Heart right ventricle (tissue), 16 donors: ENCODE measurements around the gene MAT2B. TPM values are rescaled to one million over a fixed set of nuclear protein-coding genes. Genes with fewer than 3 reads are reported as not detected.
A peak's percentile ranks its signal among the peaks of the same experiment; 100 is the strongest.

ENCODE experiments used
- ATAC-seq, 8 donors: fragments of 200-7000 bp; cut with Tn5 transposase; one replicate each; pipeline ENCODE4 v1.9.1; 2020; ENCODE audit warnings: mild to moderate bottlenecking in 8 of 8, moderate library complexity in 8 of 8, moderate number of reproducible peaks in 1 of 8
- DNase-seq, 2 donors: peaks; one replicate each; pipeline ENCODE4 v3.0.0-alpha.2; 2020
- H3K27ac ChIP-seq, 10 donors: fragments of 200-600 bp; sonication (generic) in 2 of 10; one replicate each; pipeline versions ENCODE4 v1.5.0 to v1.8.0; 2020 to 2022; ENCODE audit warnings: mild to moderate bottlenecking in 3 of 10
- H3K27me3 ChIP-seq, 7 donors: fragments of 200-600 bp; one replicate each; pipeline ENCODE4 v1.8.0; 2021 to 2022; ENCODE audit warnings: mild to moderate bottlenecking in 2 of 7
- H3K36me3 ChIP-seq, 9 donors: fragments of 200-600 bp; sonication (generic) in 1 of 9; one replicate each; pipeline versions ENCODE4 v1.5.0 to v1.8.0; 2020 to 2022; ENCODE audit warnings: mild to moderate bottlenecking in 2 of 9
- H3K4me1 ChIP-seq, 9 donors: fragments of 200-600 bp; sonication (generic) in 1 of 9; one replicate each; pipeline versions ENCODE4 v1.5.0 to v1.8.0; 2020 to 2022; ENCODE audit warnings: mild to moderate bottlenecking in 4 of 9
- H3K4me3 ChIP-seq, 10 donors: fragments of 200-600 bp; sonication (generic) in 2 of 10; one replicate each; pipeline versions ENCODE4 v1.5.0 to v1.8.0; 2020 to 2022; ENCODE audit warnings: mild to moderate bottlenecking in 7 of 10, moderate library complexity in 2 of 10
- H3K9me3 ChIP-seq, 11 donors: fragments of 200-600 bp in 10 of 11; sonication (generic) in 2 of 11; one replicate each; pipeline versions ENCODE4 v1.5.0 to v1.8.0; 2013 to 2022; ENCODE audit warnings: mild to moderate bottlenecking in 2 of 11, control low read depth in 1 of 11, moderate library complexity in 1 of 11
- WGBS, 2 donors: extraction: QIAGEN DNeasy Blood & Tissue Kit; methylation state at CpG; one replicate each; pipeline ENCODE4 v1.1.7; 2013; ENCODE audit warnings: inconsistent platforms in 1 of 2; 5-methylcytosine and 5-hydroxymethylcytosine counted together
- intact Hi-C, 10 donors: fragments of 100-400 bp; cut with DNase I; formaldehyde crosslinking; loops; one replicate each; pipeline versions ENCODE4 v1.11.1 to v1.14.2; 2022
- polyA plus RNA-seq, 2 donors: library from polyadenylated mRNA; stranded (reverse); fragments of 200-250 nt; gene quantifications; one replicate each; pipeline ENCODE4 v1.2.3, GENCODE V29; 2013
- total RNA-seq, 10 donors: library from RNA; stranded (reverse); fragmentation: NEBNext Ultra II Directional in 3 of 10; extraction: Animal tissue kit (Norgen Biotek cat#: 25700) in 3 of 10; gene quantifications; one replicate each; pipeline versions ENCODE4 v1.2.1 to v1.2.4, GENCODE V29; 2021 to 2023
- TF ChIP-seq, protein P1 (sequence below), 9 donors: fragments of 200-600 bp; sonication (generic) in 2 of 9; IDR thresholded peaks; one replicate each; pipeline versions ENCODE4 v1.5.0 to v1.8.0; 2021 to 2022; ENCODE audit warnings: antibody characterized with exemption in 9 of 9, mild to moderate bottlenecking in 5 of 9, moderate library complexity in 1 of 9
- donor health status: Arrhythmogenic right ventricular cardiomyopathy.
- donor health status: ischemic (EF 13 %, LVEDD 7.1; RV severe dilation, severe dysfunction).
- donor health status: healthy with polysubstance abuse.
- donor health status: DM: no; HTN: yes; CAD: no.
- donor health status: DM: no; HTN: no; CAD: no.
- donor health status: ischemic (EF 25% LVEDD 6.9; RV normal size, moderate dysfunction).
- donor health status: ischemic (EF 25% LVEDD 5.7; RV mildly dilated, moderate dysfunction).
- donor health status: healthy.
- donor health status: DM: yes; HTN: yes; CAD: no.
- donor health status: Ischemic cardiomyopathy.
- donor health status: ischemic (EF 35%, LVEDD 5.7; RV mildly dilated, moderate dysfunction).
- donor health status: nonischemic (EF 11% LVEDD 7.7; RV severe dilation, severe dysfunction).
- donor health status: DM: yes; HTN: yes; CAD: no.
- donor health status: PGD.
- donor health status: ischemic (EF 29% LVEDD 5.4; RV normal size, mild dysfunction).
- donor health status: nonischemic (EF 23%, LVEDD 6.1; RV moderate dilation, normal function).

Gene MAT2B
- total and polyA plus RNA-seq, 12 donors: 22.9 to 63.2 (median 55.4) TPM

- no peaks in the 10 kb centered on the region for H3K9me3 ChIP-seq
- H3K36me3 ChIP-seq: no peaks in the 10 kb centered on the region
- ATAC-seq (peak in 5 of 8 donors; percentile 7 to 42 (median 14)), DNase-seq (no peak)
- TF ChIP-seq, protein P1, sequence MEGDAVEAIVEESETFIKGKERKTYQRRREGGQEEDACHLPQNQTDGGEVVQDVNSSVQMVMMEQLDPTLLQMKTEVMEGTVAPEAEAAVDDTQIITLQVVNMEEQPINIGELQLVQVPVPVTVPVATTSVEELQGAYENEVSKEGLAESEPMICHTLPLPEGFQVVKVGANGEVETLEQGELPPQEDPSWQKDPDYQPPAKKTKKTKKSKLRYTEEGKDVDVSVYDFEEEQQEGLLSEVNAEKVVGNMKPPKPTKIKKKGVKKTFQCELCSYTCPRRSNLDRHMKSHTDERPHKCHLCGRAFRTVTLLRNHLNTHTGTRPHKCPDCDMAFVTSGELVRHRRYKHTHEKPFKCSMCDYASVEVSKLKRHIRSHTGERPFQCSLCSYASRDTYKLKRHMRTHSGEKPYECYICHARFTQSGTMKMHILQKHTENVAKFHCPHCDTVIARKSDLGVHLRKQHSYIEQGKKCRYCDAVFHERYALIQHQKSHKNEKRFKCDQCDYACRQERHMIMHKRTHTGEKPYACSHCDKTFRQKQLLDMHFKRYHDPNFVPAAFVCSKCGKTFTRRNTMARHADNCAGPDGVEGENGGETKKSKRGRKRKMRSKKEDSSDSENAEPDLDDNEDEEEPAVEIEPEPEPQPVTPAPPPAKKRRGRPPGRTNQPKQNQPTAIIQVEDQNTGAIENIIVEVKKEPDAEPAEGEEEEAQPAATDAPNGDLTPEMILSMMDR (IDR thresholded peaks at IDR 0.05): no peak
- intact Hi-C loops: loop anchor here in 9 of 10 donors (5.0 to 10.0 kb wide), 5 partner anchors 939 to 1642 kb away; no protein-coding TSS in a partner anchor
- peak overlapping the region in 9 of 10 donors; percentile 25 to 52 (median 43) for H3K4me3 ChIP-seq
- 6 to 7% methylated on average over 11 of the region's 11 CpGs for WGBS, 2 donors
- H3K27me3 ChIP-seq: peaks cover 0 to 52% (median 29%) of the 10 kb centered on the region in 7 donors
- H3K27ac ChIP-seq: no peak overlapping the region
- H3K4me1 ChIP-seq: peaks cover 0 to 24% (median 14%) of the 10 kb centered on the region in 9 donors
Measured at GRCh38 chr5:163565492-163565891, 60.1 kb downstream of the MAT2B start.

- peak in 5 of 8 donors; percentile 38 to 70 (median 46) for ATAC-seq
- no peak for DNase-seq
- no peak overlapping the region for H3K27ac ChIP-seq
- no peaks in the 10 kb centered on the region for H3K36me3 ChIP-seq
- H3K4me1 ChIP-seq: peaks cover 0 to 24% (median 14%) of the 10 kb centered on the region in 9 donors
- TF ChIP-seq, protein P1 (IDR thresholded peaks at IDR 0.05): no peak
- peak overlapping the region; percentile 21 to 52 (median 42) for H3K4me3 ChIP-seq
- 2 to 4% methylated on average over 32 of the region's 32 CpGs for WGBS, 2 donors
- H3K27me3 ChIP-seq: peaks cover 0 to 53% (median 29%) of the 10 kb centered on the region in 7 donors
- no peaks in the 10 kb centered on the region for H3K9me3 ChIP-seq
- intact Hi-C loops: loop anchor here in 9 of 10 donors (5.0 to 10.0 kb wide), 5 partner anchors 939 to 1641 kb away; no protein-coding TSS in a partner anchor
Measured at GRCh38 chr5:163565931-163566608, 60.7 kb downstream of the MAT2B start.

GRCh38 chr5:163566678-163567077, 61.3 kb downstream of the MAT2B start:
- DNase-seq (no peak), ATAC-seq (no peak)
- TF ChIP-seq, protein P1 (IDR thresholded peaks at IDR 0.05): no peak
- H3K27me3 ChIP-seq: peaks cover 0 to 53% (median 29%) of the 10 kb centered on the region in 7 donors
- H3K4me3 ChIP-seq: peak overlapping the region in 1 of 10 donors; percentile 43
- WGBS, 2 donors: 40 to 42% methylated on average over 3 of the region's 3 CpGs
- H3K36me3 ChIP-seq: no peaks in the 10 kb centered on the region
- peaks cover 0 to 24% (median 14%) of the 10 kb centered on the region in 9 donors for H3K4me1 ChIP-seq
- intact Hi-C loops: loop anchor here in 9 of 10 donors (5.0 to 10.0 kb wide), 5 partner anchors 938 to 1641 kb away; no protein-coding TSS in a partner anchor
- H3K9me3 ChIP-seq: no peaks in the 10 kb centered on the region
- H3K27ac ChIP-seq: no peak overlapping the region

GRCh38 chr5:163567811-163568210, 62.4 kb downstream of the MAT2B start:
- ATAC-seq (no peak), DNase-seq (no peak)
- intact Hi-C loops: loop anchor here in 9 of 10 donors (5.0 to 10.0 kb wide), 5 partner anchors 937 to 1639 kb away; no protein-coding TSS in a partner anchor
- 89 to 94% methylated on average over 1 of the region's 1 CpG for WGBS, 2 donors
- Histone ChIP-seq H3K4me1 (peaks cover 0 to 24% (median 14%) of the 10 kb centered on the region in 9 donors), H3K27me3 (peaks cover 0 to 53% (median 29%) of the 10 kb centered on the region in 7 donors), H3K9me3 (no peaks in the 10 kb centered on the region), H3K4me3 (no peak overlapping the region), H3K36me3 (no peaks in the 10 kb centered on the region), H3K27ac (no peak overlapping the region)
- TF ChIP-seq, protein P1 (IDR thresholded peaks at IDR 0.05): no peak

Other genes with a start within 250 kb of the MAT2B start
- gene CCNG1, start 68.0 kb upstream of the MAT2B start, total RNA-seq: 100 to 1,000 TPM in 2 of 10 donors, 10 to 100 TPM in 8; 47.1 to 137 (median 70.4) TPM
- 10 to 100 TPM; 37.0 to 57.8 TPM for gene CCNG1, start 68.0 kb upstream of the MAT2B start, polyA plus RNA-seq
- gene NUDCD2, start 45.5 kb upstream of the MAT2B start, total RNA-seq: 10 to 100 TPM in 8 of 10 donors, 1 to 10 TPM in 2; 9.3 to 17.1 (median 12.7) TPM
- gene NUDCD2, start 45.5 kb upstream of the MAT2B start, polyA plus RNA-seq: 1 to 10 TPM; 4.0 to 4.1 TPM
- 1 to 10 TPM in 4 of 10 donors, under 1 TPM in 6; 0.10 to 4.0 (median 0.47) TPM for gene HMMR, start 45.0 kb upstream of the MAT2B start, total RNA-seq
- gene HMMR, start 45.0 kb upstream of the MAT2B start, polyA plus RNA-seq: under 1 TPM; 0.20 to 0.59 TPM